NCI-H1105 (cell line): Measurements from ENCODE around the gene GNRHR.
"Not testable (repeated sequence)": the region's sequence is repeated elsewhere in the genome, so short reads cannot be mapped to it uniquely, and the experiment has no call there.

Source experiments
- DNase-seq: peaks from one replicate; lab custom pipeline; 2025; lab: John Stamatoyannopoulos, UW

The GNRHR gene

DNA sequence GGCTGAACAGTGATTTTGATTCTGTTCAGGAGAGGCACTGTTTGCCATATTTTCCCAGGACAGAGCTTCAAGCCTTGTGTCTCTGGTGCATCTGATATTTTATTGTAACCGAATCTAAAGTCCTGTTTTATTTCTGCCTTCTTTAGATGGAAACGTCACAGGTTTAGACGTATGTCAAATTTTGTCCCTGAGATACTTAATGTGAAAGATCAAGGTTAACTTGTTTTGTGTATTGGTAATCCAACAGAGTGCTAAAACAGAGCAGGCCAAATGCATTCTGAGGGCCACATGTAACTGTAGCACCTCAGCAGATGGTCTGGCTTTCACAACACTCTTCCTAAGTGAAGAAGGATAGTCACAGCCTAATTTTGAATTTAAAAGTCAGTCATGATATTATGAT, at the start of gene GNRHR:
GNRHR (minus strand) TSS at position 101 of the 400 bp plus-strand sequence; CDS start at position 48, 53 bp downstream.
- no peak for DNase-seq

- DNase-seq, result no peak
Observed at GRCh38 chr4:67796810-67797209, 42.6 kb upstream of the GNRHR start.

- DNase-seq, result no peak
Observed at GRCh38 chr4:67790721-67791120, 36.5 kb upstream of the GNRHR start.

DNA sequence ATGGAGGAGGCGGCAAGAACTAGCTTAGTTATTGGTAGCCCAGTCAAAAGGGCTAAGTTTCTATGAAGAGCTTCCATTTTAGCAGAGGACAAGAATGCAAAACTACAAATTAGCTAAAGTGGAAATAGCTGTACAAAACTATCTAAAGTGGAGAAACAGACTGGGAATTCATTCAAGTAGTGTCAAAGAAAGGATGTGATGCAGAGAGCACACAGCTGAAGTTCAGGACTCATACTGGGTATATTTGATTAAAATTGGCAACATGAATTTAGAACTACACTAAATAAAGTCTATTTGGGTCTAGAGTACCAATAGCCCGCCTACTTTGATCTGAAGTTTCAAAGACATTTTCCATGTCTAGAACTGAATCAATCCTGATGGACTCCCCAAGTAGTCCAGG, 33.1 kb upstream of the GNRHR start:
- no peak for DNase-seq

DNA sequence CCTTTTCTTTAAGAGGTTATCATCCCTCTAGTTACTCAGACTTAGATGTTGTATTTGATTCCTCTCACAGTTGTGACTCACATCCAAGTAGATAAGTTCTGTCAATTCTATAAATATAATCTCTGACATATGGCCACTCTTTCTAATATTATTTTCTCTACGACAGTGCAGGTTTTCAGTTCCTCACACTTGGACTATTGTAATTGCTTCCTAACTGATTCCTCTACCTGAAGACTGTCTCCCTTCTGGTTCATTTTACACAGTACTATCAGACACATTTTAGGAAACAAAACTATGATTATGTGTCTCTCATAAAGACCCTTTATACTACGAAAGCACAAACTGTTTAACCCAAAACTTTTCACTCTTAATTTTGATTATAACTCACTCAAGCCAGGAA, 31.3 kb upstream of the GNRHR start:
- DNase-seq, result no peak

DNA sequence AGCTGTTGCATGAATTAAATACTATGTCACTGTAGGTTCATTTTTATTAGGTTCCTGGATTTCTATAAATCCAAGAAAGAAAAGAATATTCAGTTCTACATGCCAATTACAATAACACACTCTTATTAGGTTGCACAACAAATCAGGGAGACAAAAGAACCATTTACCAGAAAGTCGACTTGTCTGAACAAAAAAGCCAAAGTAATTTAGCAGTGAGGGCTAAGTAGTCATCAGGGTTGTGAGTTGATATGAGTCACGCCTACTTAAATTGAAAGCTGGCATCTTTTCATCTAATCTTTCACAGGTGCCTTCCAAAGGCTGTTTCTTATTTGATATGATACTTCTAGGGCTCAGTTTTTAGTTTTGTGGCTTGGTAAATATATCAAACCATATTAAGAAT, 25.4 kb upstream of the GNRHR start:
- DNase-seq, result peak; percentile 59

GRCh38 chr4:67776746-67777145, 22.6 kb upstream of the GNRHR start:
- DNase-seq, result no peak

DNA sequence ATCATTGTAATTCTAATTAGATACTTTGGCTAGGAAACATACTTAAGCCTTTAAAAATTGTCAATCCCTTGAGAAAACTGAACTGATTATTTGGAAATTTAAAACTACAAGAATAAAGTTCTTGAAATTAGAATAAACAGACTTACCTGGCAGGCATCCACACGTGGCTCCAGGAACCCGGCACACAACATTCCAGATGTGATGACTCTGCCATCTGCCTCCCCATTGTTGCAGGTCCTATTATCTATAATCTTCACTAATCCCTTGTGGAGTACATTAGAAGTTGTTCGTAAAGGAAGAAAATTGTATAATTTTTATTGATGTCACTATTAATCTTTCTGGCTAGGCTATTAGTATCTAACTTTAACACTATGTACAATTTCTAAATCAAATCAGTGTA, 16.2 kb upstream of the GNRHR start:
- peak; percentile 45 for DNase-seq

GRCh38 chr4:67765928-67766327, 11.7 kb upstream of the GNRHR start:
- DNase-seq, result no peak

- DNase-seq, result no peak
Observed at GRCh38 chr4:67765401-67765800, 11.2 kb upstream of the GNRHR start.

DNA sequence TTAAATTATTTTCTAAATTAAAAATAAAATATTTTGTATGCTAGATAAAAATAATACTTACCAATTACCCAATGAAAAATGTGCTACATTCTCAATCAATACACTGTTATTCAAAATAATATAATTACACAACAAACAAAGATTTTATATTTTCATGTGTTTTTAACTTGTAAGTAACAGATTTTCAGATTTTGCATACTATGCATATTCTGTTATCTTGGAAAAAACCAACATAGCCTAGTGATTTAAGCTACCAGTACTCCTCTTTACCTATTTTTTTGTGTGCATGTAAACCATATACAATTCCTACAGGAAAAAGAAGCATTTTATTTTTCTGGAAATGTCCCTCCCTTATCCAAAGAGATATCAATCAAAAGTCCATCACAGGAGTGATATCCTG, 10.0 kb upstream of the GNRHR start:
- no peak for DNase-seq

- no peak for DNase-seq
Observed at GRCh38 chr4:67762086-67762485, 7.9 kb upstream of the GNRHR start.

GRCh38 chr4:67756991-67757390, 2.8 kb upstream of the GNRHR start:
- not testable (repeated sequence) for DNase-seq

- no peak for DNase-seq
Observed at GRCh38 chr4:67755974-67756373, 1.8 kb upstream of the GNRHR start.

DNA sequence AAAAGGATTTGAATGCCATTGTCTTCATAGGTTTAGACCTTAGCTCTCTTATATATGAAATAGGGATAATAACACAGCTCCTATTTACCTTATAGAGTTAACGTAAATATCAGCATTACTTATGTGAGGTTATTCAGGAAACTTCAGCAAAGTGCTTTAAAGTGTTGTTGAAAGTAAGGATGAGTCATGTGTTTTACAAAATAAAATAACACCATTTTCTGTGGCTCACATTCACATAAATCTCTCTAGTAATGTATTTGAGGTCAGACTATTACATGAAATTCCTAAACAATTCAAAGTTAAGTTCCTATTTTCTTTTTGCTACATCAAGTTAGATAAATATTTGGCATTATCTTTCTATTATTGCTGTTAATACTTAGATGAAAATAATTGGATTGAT, 2.9 kb downstream of the GNRHR start:
- no peak for DNase-seq

GRCh38 chr4:67750691-67751090, 3.5 kb downstream of the GNRHR start:
- DNase-seq, result no peak

GRCh38 chr4:67749286-67749685, 4.9 kb downstream of the GNRHR start:
- no peak for DNase-seq

GRCh38 chr4:67746797-67747495, 7.2 kb downstream of the GNRHR start:
- DNase-seq, result no peak

GRCh38 chr4:67744561-67745283, 9.5 kb downstream of the GNRHR start:
- no peak for DNase-seq

GRCh38 chr4:67743194-67743593, 11.0 kb downstream of the GNRHR start:
- no peak for DNase-seq

- DNase-seq, result no peak
Observed at GRCh38 chr4:67736262-67736661, 17.9 kb downstream of the GNRHR start.

- no peak for DNase-seq
Observed at GRCh38 chr4:67735325-67735724, 18.9 kb downstream of the GNRHR start.

DNA sequence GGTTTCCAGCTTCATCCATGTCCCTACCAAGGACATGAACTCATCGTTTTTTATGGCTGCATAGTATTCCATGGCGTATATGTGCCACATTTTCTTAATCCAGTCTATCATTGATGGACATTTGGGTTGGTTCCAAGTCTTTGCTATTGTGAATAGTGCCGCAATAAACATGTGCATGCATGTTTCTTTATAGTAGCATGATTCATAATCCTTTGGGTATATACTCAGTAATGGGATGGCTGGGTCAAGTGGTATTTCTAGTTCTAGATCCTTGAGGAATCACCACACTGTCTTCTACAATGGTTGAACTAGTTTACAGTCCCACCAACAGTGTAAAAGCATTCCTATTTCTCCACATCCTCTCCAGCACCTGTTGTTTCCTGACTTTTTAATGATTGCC, 23.7 kb downstream of the GNRHR start:
- DNase-seq, result not testable (repeated sequence)
